Activated CD4-positive, CD25-positive, alpha-beta regulatory T cell (primary cell): Measurements from ENCODE around the gene CC2D1A.
"Not testable (repeated sequence)": the region's sequence is repeated elsewhere in the genome, so short reads cannot be mapped to it uniquely, and the experiment has no call there.

ENCODE experiments used
- DNase-seq, 4 experiments: peaks; one replicate each; lab custom pipeline; 2025; lab: John Stamatoyannopoulos, UW

The CC2D1A gene

DNA sequence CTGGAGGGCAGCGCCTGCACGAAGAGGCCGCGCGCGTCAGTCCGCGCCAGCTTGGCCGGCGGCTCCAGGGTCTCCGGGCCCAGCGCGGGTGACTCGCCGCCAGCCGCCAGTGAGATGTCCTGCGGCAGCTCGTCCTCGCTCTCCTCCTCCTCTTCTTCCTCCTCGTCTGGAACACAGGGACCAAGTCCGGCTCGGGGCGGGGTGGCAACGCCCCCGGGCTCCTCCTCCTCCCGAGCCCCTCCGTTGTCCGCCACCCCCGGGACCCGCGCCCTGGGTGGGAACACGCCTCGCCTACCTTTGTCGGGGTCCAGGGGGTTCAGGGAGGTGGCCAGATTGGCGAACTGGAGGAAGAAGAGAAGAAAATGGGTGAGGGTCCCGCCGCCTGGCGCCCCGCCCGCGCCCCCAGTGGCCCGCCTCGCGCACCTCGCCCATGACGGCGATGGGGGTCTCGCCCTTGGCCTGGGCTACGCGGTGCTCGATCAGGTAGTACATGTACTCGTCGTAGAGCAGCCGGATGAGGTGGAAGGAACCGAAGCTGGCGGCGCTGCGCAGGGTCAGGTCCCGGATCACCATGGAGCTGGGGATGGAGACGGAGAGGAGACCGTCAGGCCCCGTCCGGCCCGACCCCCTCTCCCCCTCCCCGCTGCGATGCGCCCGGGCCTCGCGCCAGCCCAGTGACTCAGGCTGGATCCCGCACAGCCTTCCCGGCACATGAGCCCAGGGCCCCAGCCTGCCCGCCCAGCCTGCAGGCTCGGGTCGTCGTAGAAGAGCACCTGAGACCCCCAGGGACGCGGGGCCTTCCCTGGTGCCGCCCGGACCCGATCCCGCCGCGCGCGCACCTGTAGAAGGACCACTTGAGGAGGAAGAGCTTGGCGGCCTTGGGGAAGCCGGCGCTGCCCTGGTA lies 57.0 kb downstream of the CC2D1A start:
- DNase-seq: no peak

- no peak for DNase-seq
These were observed 57.7 kb downstream of the CC2D1A start for GRCh38 chr19:13963603-13964105.

DNA sequence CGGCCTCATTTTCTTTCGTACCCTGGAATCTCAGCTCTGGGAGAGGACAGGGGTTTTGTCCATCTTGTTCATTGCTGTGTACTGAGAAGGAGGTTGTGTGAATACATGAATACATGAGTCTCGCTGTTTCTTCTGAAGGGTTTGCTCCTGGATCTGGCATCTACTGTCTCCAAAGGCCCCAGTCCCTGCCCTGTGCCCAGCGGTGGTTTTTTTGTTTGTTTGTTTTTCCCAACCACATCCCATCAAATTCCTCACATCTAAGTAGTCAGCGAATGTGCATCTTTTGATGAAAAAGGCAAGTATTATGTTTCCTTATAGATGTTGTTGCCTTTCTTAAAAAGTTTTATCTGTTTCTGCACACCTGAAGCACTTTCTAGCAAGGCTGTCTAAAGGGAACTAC lies 58.8 kb downstream of the CC2D1A start:
- no peak for DNase-seq

DNA sequence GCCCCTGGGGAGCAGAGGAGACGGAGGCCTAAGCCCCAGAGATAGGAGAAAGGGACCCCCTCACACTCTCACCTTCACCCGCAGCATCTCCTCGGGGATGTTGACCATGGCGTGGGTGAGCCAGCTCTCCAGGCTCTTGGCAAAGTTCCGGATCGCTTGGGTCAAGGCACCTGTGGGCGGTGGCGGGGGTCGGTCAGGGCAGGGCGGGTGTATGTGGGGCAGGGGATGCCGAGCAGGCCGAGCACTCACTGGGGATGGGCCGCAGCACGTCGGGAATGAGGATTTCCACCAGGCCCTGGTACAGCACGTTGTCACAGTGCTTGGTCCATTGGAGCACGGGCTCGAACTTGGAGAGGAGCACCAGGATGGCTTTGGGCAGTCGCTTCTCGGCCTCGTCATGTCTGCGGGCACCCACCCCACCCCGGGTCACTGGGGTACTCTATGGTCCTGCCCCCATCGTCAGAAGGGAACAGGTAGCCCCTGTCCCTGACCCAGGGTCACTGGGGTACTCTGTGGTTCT lies 59.4 kb downstream of the CC2D1A start:
- DNase-seq: no peak

DNA sequence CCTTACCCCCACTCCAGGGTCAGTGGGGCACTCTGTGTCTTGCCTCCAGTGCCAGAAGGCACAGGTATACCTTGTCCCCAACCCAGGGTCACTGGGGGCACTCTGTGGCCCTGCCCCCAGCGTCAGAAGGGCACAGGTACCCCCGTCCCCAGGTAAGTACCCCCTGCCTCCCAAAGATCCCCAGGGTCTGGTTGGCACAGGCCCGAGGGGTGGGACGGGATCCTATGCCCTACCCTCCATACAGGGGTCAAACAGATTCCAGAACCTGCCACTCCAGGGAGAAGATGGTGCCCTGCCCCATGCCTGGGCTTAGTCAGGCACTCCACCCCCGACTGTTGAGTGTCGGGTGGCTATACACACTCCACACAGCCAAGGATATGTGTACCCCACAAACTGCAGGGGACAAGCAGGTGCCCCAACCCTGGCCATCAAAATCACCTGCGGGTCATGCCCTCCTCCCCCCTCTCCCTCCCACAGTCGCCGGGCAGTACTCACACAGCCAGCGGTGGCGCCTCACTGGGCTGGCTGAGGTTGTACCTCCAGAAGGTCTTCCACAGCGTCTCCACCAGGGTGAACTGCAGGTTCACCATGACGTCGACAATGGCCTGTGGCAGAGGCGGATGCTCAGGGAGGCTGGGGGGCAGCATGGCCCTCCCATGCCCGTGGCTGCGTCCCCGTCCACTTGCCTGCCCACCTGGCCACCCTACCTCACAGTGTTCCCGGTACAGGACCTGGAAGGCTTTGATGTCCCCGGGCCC lies 60.1 kb downstream of the CC2D1A start:
- DNase-seq: no peak

DNA sequence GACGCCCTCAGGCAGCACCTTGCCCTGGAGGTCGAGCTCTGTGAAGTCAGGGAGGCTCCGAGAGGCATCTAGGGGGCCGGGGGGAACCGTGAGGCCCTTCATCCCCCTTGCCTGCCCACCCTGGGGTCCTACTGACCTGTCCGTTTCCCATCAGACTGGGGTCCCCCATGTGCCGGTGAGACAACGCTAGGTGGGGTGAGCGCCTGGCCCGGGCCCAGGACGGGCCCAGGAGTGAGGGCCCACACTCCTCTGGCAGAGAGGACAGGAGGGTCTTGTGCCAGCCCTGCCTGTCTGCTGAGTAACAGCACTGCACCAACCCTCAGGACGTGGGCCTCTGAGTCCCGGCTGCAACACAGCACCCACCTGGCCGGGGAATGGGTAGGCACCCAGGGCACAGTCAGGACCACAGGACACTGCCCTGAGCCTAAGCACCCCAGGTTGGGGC lies 60.7 kb downstream of the CC2D1A start:
- no peak for DNase-seq

- DNase-seq: not testable (repeated sequence)
These were observed 61.2 kb downstream of the CC2D1A start for GRCh38 chr19:13967206-13967605.

GRCh38 chr19:13968383-13968935 lies 62.5 kb downstream of the CC2D1A start:
- DNase-seq: no peak

- no peak for DNase-seq
These were observed 63.0 kb downstream of the CC2D1A start for GRCh38 chr19:13968999-13969398.

DNA sequence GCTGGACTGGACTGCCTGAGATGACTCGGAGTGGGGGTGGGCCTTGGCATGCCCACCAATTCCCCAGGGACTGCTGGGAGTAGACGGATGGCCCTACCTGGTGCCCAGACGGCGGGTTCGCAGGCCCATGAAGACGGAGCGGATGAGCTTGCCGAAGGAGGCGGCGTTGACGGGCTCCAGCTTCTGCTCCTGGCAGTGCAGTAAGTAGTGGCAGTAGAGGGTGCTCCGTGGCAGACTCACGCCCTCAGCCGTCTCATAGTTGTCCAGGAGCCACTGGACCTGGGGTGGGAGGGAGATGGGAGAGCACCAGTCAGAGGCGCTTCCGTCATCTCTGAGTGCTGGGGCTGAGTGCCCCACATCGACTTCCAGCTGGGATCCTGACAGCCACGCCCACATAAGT lies 63.9 kb downstream of the CC2D1A start:
- DNase-seq: no peak

DNA sequence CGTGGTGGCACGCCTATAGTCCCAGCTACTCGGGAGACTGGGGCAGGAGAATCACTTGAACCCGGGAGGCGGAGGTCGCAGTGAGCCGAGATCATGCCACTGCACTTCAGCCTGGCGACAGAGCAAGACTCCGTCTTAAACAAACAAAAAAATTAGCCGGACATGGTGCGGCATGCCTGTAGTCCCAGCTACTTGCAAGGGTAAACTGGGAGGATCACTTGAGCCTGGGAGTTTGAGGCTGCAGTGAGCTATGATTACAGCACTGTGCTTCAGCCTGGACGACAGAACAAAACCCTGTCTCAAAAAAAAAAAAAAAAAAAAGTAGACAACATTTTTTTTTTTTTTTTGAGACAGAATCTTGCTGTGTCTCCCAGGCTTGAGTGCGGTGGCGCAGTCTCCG lies 65.9 kb downstream of the CC2D1A start:
- not testable (repeated sequence) for DNase-seq

- DNase-seq: no peak
These were observed 66.6 kb downstream of the CC2D1A start for GRCh38 chr19:13972368-13973155.

GRCh38 chr19:13973479-13973878 lies 67.5 kb downstream of the CC2D1A start:
- not testable (repeated sequence) for DNase-seq

DNA sequence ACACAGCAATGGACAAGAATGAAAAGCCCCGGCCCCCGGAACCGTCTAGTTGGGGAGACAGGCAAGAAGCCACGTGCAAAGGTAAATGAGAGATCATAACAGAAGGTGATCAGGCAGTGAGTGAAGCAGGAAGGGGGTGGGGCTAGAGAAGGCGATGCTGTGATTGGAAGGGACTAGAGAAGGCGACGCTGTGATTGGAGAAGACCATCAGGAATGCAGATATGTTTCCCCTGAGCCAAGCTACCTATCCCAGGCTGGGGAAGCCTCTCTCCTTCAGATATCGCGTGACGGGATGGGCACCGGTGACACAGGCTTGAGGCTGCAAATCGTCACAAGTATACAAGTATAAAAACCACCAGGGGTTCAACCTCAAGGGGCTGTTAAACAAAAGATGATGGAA lies 68.1 kb downstream of the CC2D1A start:
- no peak for DNase-seq

- DNase-seq: no peak
These were observed 69.9 kb downstream of the CC2D1A start for GRCh38 chr19:13975870-13976269.

- DNase-seq: no peak
These were observed 70.4 kb downstream of the CC2D1A start for GRCh38 chr19:13976446-13976845.

DNA sequence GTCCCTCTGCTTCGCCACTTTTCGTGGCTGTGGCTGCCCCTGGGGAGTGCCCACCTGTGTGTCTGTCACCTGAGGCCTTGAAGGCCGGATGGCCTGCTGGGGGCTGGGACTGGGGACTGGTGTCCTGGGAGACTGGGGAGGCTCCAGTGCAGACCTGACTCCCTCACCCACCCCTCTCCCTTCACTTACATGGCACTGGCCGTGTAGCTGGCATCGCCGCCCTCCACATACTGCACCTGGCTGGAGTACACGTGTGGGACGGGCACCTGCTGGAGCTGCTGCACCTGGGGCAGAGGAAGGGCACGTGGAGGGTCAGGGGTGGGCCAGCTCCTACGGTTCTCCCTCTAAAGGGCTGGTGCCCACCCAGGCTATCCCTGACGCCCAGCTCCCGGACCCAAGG lies 71.8 kb downstream of the CC2D1A start:
- no peak for DNase-seq

- DNase-seq: no peak
These were observed 72.6 kb downstream of the CC2D1A start for GRCh38 chr19:13978351-13979243.

GRCh38 chr19:13979244-13979615 lies 73.2 kb downstream of the CC2D1A start:
- DNase-seq: no peak

- no peak for DNase-seq
These were observed 73.7 kb downstream of the CC2D1A start for GRCh38 chr19:13979686-13980085.

GRCh38 chr19:13980340-13980739 lies 74.3 kb downstream of the CC2D1A start:
- no peak for DNase-seq
